ENCODE data around the gene MED13L.

Gene MED13L

GRCh38 chr12:116065606-116066005 lies 211.9 kb downstream of the MED13L start:
- TF ChIP-seq CTCF (IDR thresholded peaks at IDR 0.05; ENCODE audit: insufficient read depth, missing control alignments): no peak
- no peak for DNase-seq (ENCODE audit: insufficient read length, low spot score)
- no peak for FAIRE-seq

GRCh38 chr12:116064493-116064892 lies 213.0 kb downstream of the MED13L start:
- no peak for TF ChIP-seq CTCF (IDR thresholded peaks at IDR 0.05; ENCODE audit: insufficient read depth, missing control alignments)
- DNase-seq (ENCODE audit: insufficient read length, low spot score) (no peak), FAIRE-seq (no peak)

- DNase-seq (ENCODE audit: insufficient read length, low spot score) (no peak), FAIRE-seq (no peak)
- no peak for TF ChIP-seq CTCF (IDR thresholded peaks at IDR 0.05; ENCODE audit: insufficient read depth, missing control alignments)
Observed at GRCh38 chr12:116062698-116063097, 214.8 kb downstream of the MED13L start.

GRCh38 chr12:116060764-116061163 lies 216.7 kb downstream of the MED13L start:
- DNase-seq (ENCODE audit: insufficient read length, low spot score) (no peak), FAIRE-seq (no peak)
- TF ChIP-seq CTCF (IDR thresholded peaks at IDR 0.05; ENCODE audit: insufficient read depth, missing control alignments): no peak

- no peak for FAIRE-seq
- no peak for DNase-seq (ENCODE audit: insufficient read length, low spot score)
- no peak for TF ChIP-seq CTCF (IDR thresholded peaks at IDR 0.05; ENCODE audit: insufficient read depth, missing control alignments)
Observed at GRCh38 chr12:116059904-116060303, 217.6 kb downstream of the MED13L start.

- no peak for TF ChIP-seq CTCF (IDR thresholded peaks at IDR 0.05; ENCODE audit: insufficient read depth, missing control alignments)
- DNase-seq (ENCODE audit: insufficient read length, low spot score) (no peak), FAIRE-seq (no peak)
Observed at GRCh38 chr12:116058574-116058973, 218.9 kb downstream of the MED13L start.

- TF ChIP-seq CTCF (IDR thresholded peaks at IDR 0.05; ENCODE audit: insufficient read depth, missing control alignments): no peak
- FAIRE-seq (no peak), DNase-seq (ENCODE audit: insufficient read length, low spot score) (no peak)
Observed at GRCh38 chr12:116057356-116057755, 220.1 kb downstream of the MED13L start.
